ENCODE results near the gene ZNF20.
A peak's percentile ranks its signal among the peaks of the same experiment; 100 is the strongest.

Gene ZNF20

GRCh38 chr19:12139885-12140544 lies at the start of gene ZNF20:
TSS of gene ZNF20 (minus strand) at chr19:12140350. CDS start at chr19:12140182, 168 bp downstream.
- DNase-seq (ENCODE audit: low read depth) = peak; percentile 65

- DNase-seq (ENCODE audit: low read depth) = no peak
Observed at GRCh38 chr19:12187625-12188024, 47.5 kb upstream of the ZNF20 start.

GRCh38 chr19:12180377-12180776 lies 40.2 kb upstream of the ZNF20 start:
- no peak for DNase-seq (ENCODE audit: low read depth)

DNA sequence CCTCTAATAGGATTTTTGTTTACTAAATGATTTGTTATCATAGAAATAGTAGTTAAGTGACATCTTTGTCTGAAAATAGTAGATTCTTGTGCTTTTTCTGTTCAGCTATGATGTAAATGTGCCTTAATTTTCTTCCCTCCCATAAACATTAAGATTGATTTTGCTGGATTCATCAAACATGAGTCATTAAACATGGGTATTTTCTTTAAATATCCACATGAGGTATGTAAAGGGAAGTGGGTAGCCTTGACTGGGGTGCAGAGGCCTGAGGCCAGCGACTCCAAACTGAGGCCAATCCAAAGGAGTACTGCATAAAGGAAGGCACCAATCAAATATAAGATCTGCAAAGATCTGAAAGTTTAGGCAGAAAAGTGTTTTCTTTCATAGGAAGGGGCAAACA lies 26.5 kb upstream of the ZNF20 start:
- no peak for DNase-seq (ENCODE audit: low read depth)

- no peak for DNase-seq (ENCODE audit: low read depth)
Observed at GRCh38 chr19:12163826-12164225, 23.7 kb upstream of the ZNF20 start.

- DNase-seq (ENCODE audit: low read depth) = peak; percentile 84
Observed at GRCh38 chr19:12162882-12163806, 23.0 kb upstream of the ZNF20 start, which contains the start of gene ZNF136. TSS of gene ZNF136 (plus strand) at chr19:12163096. CDS start at chr19:12163204, 108 bp downstream.

GRCh38 chr19:12162513-12162881 lies 22.3 kb upstream of the ZNF20 start:
- no peak for DNase-seq (ENCODE audit: low read depth)

- no peak for DNase-seq (ENCODE audit: low read depth)
Observed at GRCh38 chr19:12159773-12160414, 19.7 kb upstream of the ZNF20 start.

DNA sequence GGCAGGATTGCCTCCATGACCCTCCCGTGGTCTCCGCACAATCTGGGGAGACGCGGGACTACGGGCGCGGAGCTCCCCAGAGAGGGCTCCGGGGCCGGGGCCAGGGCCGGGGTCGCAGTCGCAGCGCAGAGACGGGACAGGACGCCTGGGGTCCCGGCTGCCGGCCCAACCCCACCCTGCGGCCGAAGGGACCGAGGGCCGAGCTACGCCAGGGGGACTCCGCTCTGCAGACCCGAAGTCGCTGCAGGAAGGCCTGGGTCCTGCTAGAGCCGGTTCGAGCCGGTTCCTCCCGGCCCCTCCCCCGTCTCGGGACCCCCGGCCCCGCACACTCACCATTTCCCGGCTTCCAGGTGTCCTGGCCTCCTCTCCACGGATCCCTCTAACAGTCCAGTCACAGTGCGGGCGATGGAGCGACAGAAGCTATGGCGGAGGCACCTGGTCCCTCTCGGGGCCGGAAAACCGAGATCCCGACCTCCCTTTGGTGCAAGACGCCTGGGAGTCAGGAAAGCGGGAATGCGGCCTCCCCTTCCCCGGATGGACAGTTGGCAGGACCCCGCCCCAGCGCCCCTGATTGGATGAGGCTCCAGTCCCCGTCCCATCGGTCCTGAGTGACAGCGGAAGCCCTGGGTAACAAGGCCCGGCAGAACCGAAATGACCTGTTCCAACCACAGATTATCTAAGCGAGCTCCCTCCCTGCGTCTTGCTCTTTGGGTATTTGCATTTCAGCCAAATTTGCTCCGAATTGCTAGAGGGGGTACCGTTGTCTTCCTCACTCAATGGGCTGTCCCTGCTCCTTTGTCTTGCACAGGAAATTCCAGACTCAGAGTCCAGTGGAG lies 16.3 kb upstream of the ZNF20 start, which contains the start of gene ZNF625:
ZNF625 (minus strand) TSS at position 512 of the 836 bp plus-strand sequence; CDS start at position 336, 176 bp downstream.
- DNase-seq (ENCODE audit: low read depth) = peak; percentile 49

- no peak for DNase-seq (ENCODE audit: low read depth)
Observed at GRCh38 chr19:12155324-12155860, 15.2 kb upstream of the ZNF20 start.

DNA sequence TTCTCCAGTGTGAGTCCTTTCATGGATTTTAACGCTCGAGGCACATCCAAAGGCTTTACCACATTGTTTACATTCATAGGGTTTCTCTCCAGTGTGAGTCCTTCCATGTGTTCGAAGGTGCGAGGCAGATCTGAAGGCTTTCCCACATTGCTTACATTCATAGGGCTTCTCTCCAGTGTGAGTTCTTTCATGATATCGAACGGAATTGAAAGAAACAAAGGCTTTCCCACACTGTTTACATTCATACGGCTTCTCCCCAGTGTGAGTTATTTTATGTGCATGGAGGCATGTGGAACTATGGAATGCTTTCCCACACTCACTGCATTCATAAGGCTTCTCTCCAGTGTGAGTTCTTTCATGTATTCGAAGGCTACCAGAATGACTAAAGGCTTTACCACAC lies 5.2 kb upstream of the ZNF20 start:
- no peak for DNase-seq (ENCODE audit: low read depth)

DNA sequence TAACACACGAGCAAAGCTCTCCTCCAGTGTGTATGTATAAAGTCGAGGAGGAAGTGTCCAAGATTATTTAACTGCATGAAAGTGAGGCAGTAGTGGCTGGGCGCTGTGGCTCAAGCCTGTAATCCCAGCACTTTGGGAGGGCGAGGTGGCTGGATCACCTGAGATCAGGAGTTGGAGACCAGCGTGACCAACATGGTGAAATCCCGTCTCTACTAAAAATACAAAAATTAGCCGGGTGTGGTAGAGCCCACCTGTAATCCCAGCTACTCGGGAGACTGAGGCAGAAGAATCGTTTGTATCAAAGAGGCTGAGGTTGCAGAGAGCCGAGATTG lies 1.2 kb upstream of the ZNF20 start:
- DNase-seq (ENCODE audit: low read depth) = no peak

DNA sequence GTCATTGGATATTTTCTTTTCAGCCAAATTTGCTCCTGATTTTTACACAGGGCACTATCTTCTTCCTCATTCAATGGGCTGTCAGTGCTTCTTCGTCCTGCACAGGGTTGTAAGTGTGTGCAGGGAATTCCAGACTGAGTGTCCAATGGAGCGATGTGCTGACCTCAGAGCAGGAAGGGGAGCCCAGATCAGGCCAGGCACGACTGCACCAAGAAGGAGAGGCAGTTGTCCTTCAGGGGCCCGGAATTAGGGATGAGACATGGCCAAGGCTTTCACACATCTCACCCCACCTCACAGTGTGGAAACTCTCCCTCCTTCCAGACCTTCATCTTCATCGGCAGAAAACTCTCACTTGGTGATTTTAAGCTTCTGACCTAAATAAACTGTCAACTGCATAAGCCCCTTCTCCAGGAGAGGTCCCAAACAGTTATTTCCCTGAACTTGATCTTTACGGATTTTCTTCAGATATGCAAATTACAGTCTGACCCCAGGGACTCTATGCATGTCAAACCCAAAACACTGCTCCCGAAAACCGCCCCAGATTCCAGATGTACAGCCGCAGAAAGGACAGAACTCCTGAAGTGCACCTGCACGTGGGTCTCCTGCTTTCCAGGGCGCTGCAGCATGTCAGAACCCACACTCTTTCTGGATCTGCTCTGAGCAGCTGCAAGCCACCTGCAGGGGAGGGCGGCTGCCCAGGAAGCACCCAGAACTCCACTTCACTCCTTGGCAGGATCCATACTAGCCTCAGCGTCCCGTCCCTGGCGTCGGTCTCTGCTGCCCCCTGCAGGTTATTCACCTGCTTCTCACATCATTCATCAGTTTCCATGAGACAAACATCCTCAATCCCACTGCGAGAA lies 625 bp upstream of the ZNF20 start:
- no peak for DNase-seq (ENCODE audit: low read depth)

DNA sequence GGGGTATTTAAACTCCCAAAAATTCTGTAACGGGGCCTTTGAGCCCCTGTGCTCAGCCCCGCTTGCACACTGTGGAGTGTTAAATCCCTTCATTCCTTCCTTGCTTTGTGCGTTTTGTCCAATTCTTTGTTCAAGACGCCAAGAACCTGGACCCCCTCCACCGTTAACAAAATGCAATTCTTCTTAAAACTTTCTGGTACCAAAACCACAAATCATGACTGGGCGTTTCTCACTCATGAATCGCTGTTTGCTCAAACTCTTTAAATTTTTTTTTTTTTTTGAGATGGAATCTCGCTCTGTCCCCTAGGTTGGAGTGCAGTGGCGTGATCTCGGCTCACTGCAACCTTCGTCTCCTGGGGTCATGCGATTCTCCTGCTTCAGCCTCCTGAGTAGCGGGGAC lies 881 bp downstream of the ZNF20 start:
- DNase-seq (ENCODE audit: low read depth) = no peak

- DNase-seq (ENCODE audit: low read depth) = no peak
Observed at GRCh38 chr19:12137221-12137940, 2.8 kb downstream of the ZNF20 start.

DNA sequence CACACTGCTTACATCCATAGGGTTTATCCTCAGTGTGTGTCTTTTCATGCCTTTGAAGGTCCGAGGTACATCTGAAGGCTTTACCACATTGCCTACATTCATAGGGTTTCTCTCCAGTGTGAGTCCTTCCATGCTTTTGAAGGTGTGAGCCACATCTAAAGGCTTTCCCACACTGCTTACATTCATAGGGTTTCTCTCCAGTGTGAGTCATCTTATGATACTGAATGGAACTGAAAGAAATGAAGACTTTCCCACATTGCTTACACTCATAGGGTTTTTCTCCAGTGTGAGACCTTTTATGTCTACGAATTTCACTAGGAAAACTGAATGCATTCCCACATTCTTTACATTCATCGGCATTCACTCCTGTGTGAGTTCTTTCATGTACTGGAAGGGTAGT lies 7.1 kb downstream of the ZNF20 start:
- DNase-seq (ENCODE audit: low read depth) = no peak

DNA sequence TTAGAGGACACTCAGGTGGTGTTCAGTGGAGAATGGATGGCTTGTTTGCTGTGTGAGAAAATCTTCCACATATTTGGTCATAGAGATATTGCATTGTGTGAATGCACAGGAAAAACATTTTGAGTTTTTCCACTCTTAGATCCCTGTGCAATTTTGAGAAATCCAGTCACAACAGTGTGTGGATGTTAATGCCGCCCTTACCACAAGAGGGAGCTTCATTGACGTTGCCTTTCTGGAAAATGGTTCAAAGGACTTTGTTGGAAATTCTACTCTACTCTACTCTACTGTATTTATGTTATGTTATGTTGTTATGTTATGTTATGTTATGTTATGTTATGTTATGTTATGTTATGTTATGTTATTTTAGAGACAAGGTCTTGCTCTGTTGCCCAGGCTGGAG lies 13.4 kb downstream of the ZNF20 start:
- no peak for DNase-seq (ENCODE audit: low read depth)

GRCh38 chr19:12117201-12117970 lies 22.8 kb downstream of the ZNF20 start:
- no peak for DNase-seq (ENCODE audit: low read depth)

DNA sequence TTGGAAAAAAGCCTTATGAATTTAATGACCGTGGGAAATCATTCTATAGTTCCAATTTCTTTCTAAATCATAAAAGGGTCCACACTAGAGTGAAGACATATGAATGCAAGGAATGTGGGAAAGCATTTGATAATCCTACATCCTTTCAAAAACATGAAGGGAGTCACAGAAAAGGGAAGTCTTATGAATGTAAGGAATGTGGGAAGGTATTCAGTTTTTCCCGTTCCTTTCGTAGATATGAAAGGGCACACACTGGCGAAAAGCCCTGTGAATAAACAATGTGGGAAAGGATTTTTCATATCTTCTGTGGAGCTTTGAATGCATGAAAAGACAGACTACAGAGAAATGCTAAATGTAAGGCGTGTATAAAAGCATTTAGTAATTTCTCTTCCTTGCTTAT lies 27.0 kb downstream of the ZNF20 start:
- no peak for DNase-seq (ENCODE audit: low read depth)

Measured in HS-5 (cell line).